GM12892 (cell line): ENCODE measurements around the gene TIMM22.

Experiments used
- POLR2A ChIP-seq: IDR thresholded peaks from 2 replicates; pipeline ENCODE4 v1.6.1; 2011; ENCODE audit warnings: low read depth, low read length, control low read depth
- POLR2AphosphoS5 ChIP-seq: IDR thresholded peaks from 2 replicates; pipeline ENCODE4 v1.6.1; 2011; ENCODE audit warnings: low read depth, low read length, control low read depth
- TAF1 ChIP-seq: IDR thresholded peaks from 2 replicates; pipeline ENCODE4 v1.6.1; 2011; ENCODE audit warnings: low read depth, mild to moderate bottlenecking, control low read depth, low read length, borderline replicate concordance

- no peak for TF ChIP-seq POLR2A
- no peak for TF ChIP-seq POLR2AphosphoS5
- no peak for TF ChIP-seq TAF1
These were observed 39.4 kb downstream of the TIMM22 start for GRCh38 chr17:1036171-1036844.
